GM12878 (cell line): ENCODE data around the gene ZNF3. TPM values are rescaled to one million over a fixed set of nuclear protein-coding genes. Genes with fewer than 3 reads are reported as not detected.

Source experiments
- ATAC-seq: fragments of 200-7000 bp; cut with Tn5 transposase; 3 replicates; pipeline ENCODE4 v1.9.1; 2020; ENCODE audit warnings: mild to moderate bottlenecking, moderate library complexity
- BruUV-seq: library from RNA; stranded (reverse); fragments of 400-500 nt; replicated peaks from 2 replicates; lab custom pipeline; 2021; lab: Mats Ljungman, UMichigan
- CTCF ChIA-PET: fragments of 300-600 bp; sonication (Branson Sonifier 250); formaldehyde crosslinking; extraction: SDS; loops from one replicate; lab custom pipeline; 2021; ENCODE audit warnings: inconsistent platforms; lab: Yijun Ruan, JAX
- POLR2A ChIA-PET: fragments of 350-600 bp; formaldehyde crosslinking; extraction: SDS; loops from one replicate; lab custom pipeline; 2021; ENCODE audit warnings: inconsistent platforms; lab: Charles Lee
- RAD21 ChIA-PET: fragments of 300-600 bp; sonication (Branson Sonifier 250); formaldehyde crosslinking; loops from one replicate; lab custom pipeline; 2023; ENCODE audit warnings: antibody characterized with exemption; ENCODE audit not compliant: unreplicated experiment; lab: Charles Lee
- SMC1A ChIA-PET: fragments of 300-600 bp; sonication (Branson Sonifier 250); formaldehyde crosslinking; loops from one replicate; lab custom pipeline; 2023; ENCODE audit not compliant: unreplicated experiment, uncharacterized antibody; lab: Charles Lee
- DNase-seq: peaks from one replicate; pipeline ENCODE4 v3.0.0-alpha.2; 2011; ENCODE audit warnings: low read depth, low spot score
- FAIRE-seq: peaks from 3 replicates; lab custom pipeline; 2011; peaks lifted over from hg19 to GRCh38; lab: Jason Lieb, UNC
- H2AFZ ChIP-seq: 2 replicates; pipeline ENCODE4 v1.6.0; 2011; ENCODE audit warnings: low read depth, low read length, control low read depth; ENCODE audit not compliant: control insufficient read depth
- H3K27ac ChIP-seq: 2 replicates; pipeline ENCODE4 v1.5.1; 2011; ENCODE audit warnings: control low read depth; ENCODE audit not compliant: control insufficient read depth, insufficient read depth
- H3K27me3 ChIP-seq, 2 experiments: replicated peaks in 1 of 2; 2 replicates each; pipeline versions ENCODE4 v1.6.0 to v1.6.1; 2011; ENCODE audit warnings: low read length in 1 of 2; ENCODE audit not compliant: control insufficient read depth in 2 of 2, insufficient read depth in 2 of 2
- H3K36me3 ChIP-seq, 2 experiments: 2 replicates each; pipeline ENCODE4 v1.5.1; 2011; ENCODE audit warnings: low read length in 1 of 2; ENCODE audit not compliant: control insufficient read depth in 2 of 2, insufficient read depth in 2 of 2
- H3K4me1 ChIP-seq: 2 replicates; pipeline ENCODE4 v1.6.1; 2011; ENCODE audit warnings: mild to moderate bottlenecking, low read length, moderate library complexity, mixed read lengths; ENCODE audit not compliant: control insufficient read depth, insufficient read depth
- H3K4me2 ChIP-seq: 2 replicates; pipeline ENCODE4 v1.6.0; 2011; ENCODE audit warnings: control low read depth; ENCODE audit not compliant: control insufficient read depth, insufficient read depth
- H3K4me3 ChIP-seq: fragments of 200-600 bp; sonication (generic); 2 replicates; pipeline ENCODE4 v1.5.1; 2016
- H3K79me2 ChIP-seq: 2 replicates; pipeline ENCODE4 v1.6.0; 2011; ENCODE audit warnings: low read length; ENCODE audit not compliant: control insufficient read depth, insufficient read depth
- H3K9ac ChIP-seq: 2 replicates; pipeline ENCODE4 v1.8.0; 2011; ENCODE audit warnings: low read length, control low read depth, mixed read lengths; ENCODE audit not compliant: control insufficient read depth, insufficient read depth
- H3K9me3 ChIP-seq: replicated peaks from 3 replicates; pipeline ENCODE4 v1.5.1; 2011; ENCODE audit warnings: mild to moderate bottlenecking, low read length; ENCODE audit not compliant: control insufficient read depth, insufficient read depth
- H4K20me1 ChIP-seq: 2 replicates; pipeline ENCODE4 v1.6.0; 2011; ENCODE audit not compliant: control insufficient read depth, insufficient read depth
- CHD1 ChIP-seq: IDR thresholded peaks from 2 replicates; pipeline ENCODE4 v1.6.1; 2012; ENCODE audit warnings: low read depth, low read length, improper control_type of control experiment
- DPF2 ChIP-seq: fragments of 450-650 bp; IDR thresholded peaks from 2 replicates; pipeline ENCODE4 v1.6.1; 2017; ENCODE audit warnings: mild to moderate bottlenecking
- EGR1 ChIP-seq, 2 experiments: IDR thresholded peaks; 1 replicate in 1 of 2; 2 replicates in 1 of 2; pipeline ENCODE4 v1.6.1; 2011 to 2012; ENCODE audit warnings: low read depth in 2 of 2, low read length in 2 of 2, borderline replicate concordance in 1 of 2, mild to moderate bottlenecking in 1 of 2, moderate library complexity in 1 of 2
- MTA2 ChIP-seq: fragments of 450-650 bp; IDR thresholded peaks from 2 replicates; pipeline ENCODE4 v1.6.1; 2016; ENCODE audit warnings: low read depth, mild to moderate bottlenecking, moderate library complexity
- NR2F1 ChIP-seq: fragments of 450-650 bp; conservative IDR thresholded peaks from 2 replicates; pipeline ENCODE4 v1.6.1; 2017; ENCODE audit warnings: mild to moderate bottlenecking
- RELB ChIP-seq: fragments of 450-650 bp; IDR thresholded peaks from 2 replicates; pipeline ENCODE4 v1.6.1; 2017; ENCODE audit warnings: low read depth, mild to moderate bottlenecking, moderate library complexity
- SMARCA5 ChIP-seq: fragments of 450-650 bp; IDR thresholded peaks from 2 replicates; pipeline ENCODE4 v1.6.1; 2017; ENCODE audit warnings: mild to moderate bottlenecking
- ZBTB40 ChIP-seq: fragments of 450-650 bp; IDR thresholded peaks from 2 replicates; pipeline ENCODE4 v1.6.1; 2016; ENCODE audit warnings: mild to moderate bottlenecking, moderate library complexity, borderline replicate concordance
- WGBS: methylation state at CpG from one replicate; pipeline ENCODE4 v1.1.6; 2016; ENCODE audit warnings: low lambda C conversion rate; ENCODE audit not compliant: insufficient replicate concordance, insufficient coverage; ENCODE audit errors: missing lambda C conversion rate; 5-methylcytosine and 5-hydroxymethylcytosine counted together
- in situ Hi-C: fragments of 300-500 bp; cut with MboI; formaldehyde crosslinking; loops from 9 replicates; pipeline ENCODE4 v1.14.3; 2018; ENCODE audit warnings: mixed read lengths
- intact Hi-C: fragments of 100-400 bp; cut with micrococcal nuclease; formaldehyde crosslinking; loops from one replicate; pipeline ENCODE4 v1.14.2; 2022; ENCODE audit not compliant: unreplicated experiment
- polyA plus RNA-seq, 11 experiments: library from polyadenylated mRNA; depleted of rRNA in 4 of 11; unstranded in 6 of 11; stranded (reverse) in 5 of 11; fragments of >200 nt; fragmentation: Nextera tagmentation in 4 of 11; fragmentation: Illumina TruSeq in 1 of 11; extraction: Ambion mirVana in 4 of 11; extraction: Trizol in 1 of 11; gene quantifications; 1 replicate in 1 of 11; 2 replicates in 10 of 11; pipeline versions ENCODE4 v1.2.1 to v1.2.3, GENCODE V29; 2011 to 2016; ENCODE audit warnings: inconsistent platforms in 2 of 11, missing spikeins in 2 of 11, low read depth in 1 of 11
- total RNA-seq, 4 experiments: library from RNA; depleted of rRNA in 3 of 4; stranded (reverse); fragments of >200 nt in 3 of 4; fragmentation: Illumina TruSeq in 1 of 4; extraction: Trizol in 1 of 4; gene quantifications; 2 replicates each; pipeline versions ENCODE4 v1.2.1 to v1.2.3, GENCODE V29; 2013 to 2021

Gene ZNF3
- total and polyA plus RNA-seq, 10 of the 15 experiments (the other 5 are each of a cell fraction or from before 2014, with no cell fraction given) = 17.2 to 37.4 (median 29.4) TPM

- Histone ChIP-seq H3K36me3 (peaks cover 30 to 61% of the 10 kb centered on the region in 2 experiments), H2AFZ (no peak overlapping the region), H3K27ac (no peak overlapping the region), H3K9ac (no peak overlapping the region)
- DNase-seq (no peak), ATAC-seq (no peak), FAIRE-seq (no peak)
- in situ Hi-C loops = no loop called here
- 100% methylated on average over 7 of the region's 7 CpGs for whole genome bisulfite sequencing
- intact Hi-C loops = no loop called here
- RAD21 ChIA-PET = no interaction called here
- CTCF ChIA-PET = interaction anchor here (1.2 to 1.3 kb wide), 3 partner anchors 11 to 81 kb away, joined by 3 to 5 read pairs (median 5); no protein-coding TSS in a partner anchor
- TF ChIP-seq CHD1 = no peak
- TF ChIP-seq SMARCA5 = no peak
- no peak for TF ChIP-seq ZBTB40
- no peak for TF ChIP-seq NR2F1
- TF ChIP-seq MTA2 = no peak
- no peak for TF ChIP-seq EGR1 (IDR thresholded peaks at IDR 0.05; ENCODE audit: borderline replicate concordance in 1 of 2, low read depth in 2 of 2, low read length in 2 of 2)
- no peak for TF ChIP-seq RELB
- no peak for TF ChIP-seq DPF2
- TF ChIP-seq, all 136 proteins: peak for 0
- Histone ChIP-seq H3K4me1 (no peaks in the 10 kb centered on the region), H3K79me2 (peaks cover 20% of the 10 kb centered on the region), H3K27me3 (no peaks in the 10 kb centered on the region), H4K20me1 (no peaks in the 10 kb centered on the region), H3K4me2 (no peak overlapping the region), H3K4me3 (no peak overlapping the region), H3K9me3 (peaks cover 32% of the 10 kb centered on the region; the same call in 2 of the 3 replicates)
- BruUV-seq = no TSS peak
- ChIA-PET SMC1A (interaction anchor here (1.2 kb wide), 1 partner anchor 16 kb away, joined by 3 read pairs; no protein-coding TSS in a partner anchor), POLR2A (no interaction called here)
Observed at GRCh38 chr7:100074841-100075240, 6.7 kb downstream of the ZNF3 start.
